8988T (cell line): ENCODE measurements around the gene FARS2.

Experiments
- DNase-seq: peaks from one replicate; pipeline ENCODE4 v3.0.0; 2011

The FARS2 gene

GRCh38 chr6:5290097-5290496, 28.8 kb downstream of the FARS2 start:
- DNase-seq, result no peak

- no peak for DNase-seq
These were observed 29.2 kb downstream of the FARS2 start for GRCh38 chr6:5290500-5290899.

- no peak for DNase-seq
These were observed 30.8 kb downstream of the FARS2 start for GRCh38 chr6:5292154-5292553.

- no peak for DNase-seq
These were observed 32.4 kb downstream of the FARS2 start for GRCh38 chr6:5293692-5294091.

GRCh38 chr6:5294392-5295211, 33.3 kb downstream of the FARS2 start:
- no peak for DNase-seq

- no peak for DNase-seq
These were observed 34.3 kb downstream of the FARS2 start for GRCh38 chr6:5295623-5296022.

- DNase-seq, result no peak
These were observed 39.0 kb downstream of the FARS2 start for GRCh38 chr6:5300206-5300764.

- no peak for DNase-seq
These were observed 41.1 kb downstream of the FARS2 start for GRCh38 chr6:5302220-5302946.

GRCh38 chr6:5302995-5303622, 41.8 kb downstream of the FARS2 start:
- peak; percentile 39 for DNase-seq

GRCh38 chr6:5303682-5304081, 42.4 kb downstream of the FARS2 start:
- no peak for DNase-seq

GRCh38 chr6:5305968-5306626, 44.8 kb downstream of the FARS2 start:
- no peak for DNase-seq

GRCh38 chr6:5307058-5307457, 45.7 kb downstream of the FARS2 start:
- DNase-seq, result no peak

- DNase-seq, result no peak
These were observed 46.8 kb downstream of the FARS2 start for GRCh38 chr6:5308066-5308465.

- DNase-seq, result no peak
These were observed 53.0 kb downstream of the FARS2 start for GRCh38 chr6:5314191-5314865.

- DNase-seq, result no peak
These were observed 54.6 kb downstream of the FARS2 start for GRCh38 chr6:5315881-5316280.

- DNase-seq, result no peak
These were observed 55.6 kb downstream of the FARS2 start for GRCh38 chr6:5316951-5317350.

GRCh38 chr6:5318617-5319272, 57.4 kb downstream of the FARS2 start:
- no peak for DNase-seq

GRCh38 chr6:5323979-5324378, 62.7 kb downstream of the FARS2 start:
- no peak for DNase-seq

GRCh38 chr6:5325173-5325572, 63.9 kb downstream of the FARS2 start:
- DNase-seq, result no peak

GRCh38 chr6:5326022-5326641, 64.8 kb downstream of the FARS2 start:
- no peak for DNase-seq

- DNase-seq, result no peak
These were observed 67.5 kb downstream of the FARS2 start for GRCh38 chr6:5328800-5329199.
